ENCODE measurements around the gene OSBP2. TPM values are rescaled to one million over a fixed set of nuclear protein-coding genes. Genes with fewer than 3 reads are reported as not detected.

OSBP2 gene
- total RNA-seq, 1 donor from 2014 or later: 15.1 TPM

DNA sequence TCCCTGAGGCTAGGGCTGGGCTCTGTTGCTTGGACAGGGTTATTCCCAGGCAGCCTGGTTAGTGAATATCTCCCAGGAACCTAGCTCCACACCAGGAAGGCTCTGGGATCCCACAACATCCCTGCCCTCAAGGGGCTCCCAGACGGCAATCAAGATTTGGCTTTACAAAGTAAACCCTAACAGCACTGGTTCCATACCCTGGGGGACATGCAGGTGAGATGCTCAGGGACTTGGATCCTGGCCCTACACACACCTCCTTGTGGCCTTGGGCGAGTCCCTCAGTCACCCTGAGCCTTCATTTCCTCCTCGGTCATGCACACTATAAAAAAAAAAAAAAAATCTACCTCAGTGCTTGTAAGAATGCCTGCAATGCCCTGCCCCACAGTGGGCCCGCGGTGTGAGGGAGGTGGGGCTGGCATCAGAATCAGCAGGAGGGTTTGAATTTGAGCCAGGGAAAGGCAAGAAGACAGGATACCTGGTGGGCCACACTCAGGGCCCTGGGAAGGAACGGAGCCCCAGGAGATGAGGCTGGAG lies 187.6 kb downstream of the OSBP2 start:
- intact Hi-C loops (cut with DNase I): no loop called here
- DNase-seq: peak; percentile 17
- ATAC-seq (ENCODE audit: poor library complexity): no peak

DNA sequence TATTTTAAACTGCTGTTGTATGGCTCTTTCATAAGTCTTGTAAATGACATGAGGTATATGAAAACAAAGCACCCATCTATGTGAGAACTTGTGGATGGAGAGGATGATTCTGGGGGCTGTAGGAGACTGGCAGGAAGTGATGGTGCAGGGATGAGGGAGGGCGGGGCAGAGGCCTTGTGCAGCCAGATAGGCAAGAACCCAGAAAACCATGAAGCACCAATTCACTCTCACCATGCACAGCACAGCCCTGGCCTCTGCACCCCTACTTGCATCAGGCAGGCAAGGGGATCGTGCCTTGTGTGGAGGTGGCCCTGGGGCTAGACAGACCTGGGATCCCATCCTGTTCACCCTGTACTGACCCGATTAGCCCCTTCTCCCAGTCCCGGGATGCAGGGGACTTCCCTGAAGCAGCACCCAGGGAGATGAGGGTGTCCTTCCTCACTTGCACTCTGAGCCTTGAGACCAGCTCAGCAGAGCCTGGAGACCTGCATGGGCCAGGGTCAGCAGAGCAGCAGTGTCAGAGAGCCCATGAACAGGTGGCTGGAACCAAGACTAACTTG lies 188.4 kb downstream of the OSBP2 start:
- DNase-seq: peak; percentile 26
- no peak for ATAC-seq (ENCODE audit: poor library complexity)
- intact Hi-C loops (cut with DNase I): no loop called here

DNA sequence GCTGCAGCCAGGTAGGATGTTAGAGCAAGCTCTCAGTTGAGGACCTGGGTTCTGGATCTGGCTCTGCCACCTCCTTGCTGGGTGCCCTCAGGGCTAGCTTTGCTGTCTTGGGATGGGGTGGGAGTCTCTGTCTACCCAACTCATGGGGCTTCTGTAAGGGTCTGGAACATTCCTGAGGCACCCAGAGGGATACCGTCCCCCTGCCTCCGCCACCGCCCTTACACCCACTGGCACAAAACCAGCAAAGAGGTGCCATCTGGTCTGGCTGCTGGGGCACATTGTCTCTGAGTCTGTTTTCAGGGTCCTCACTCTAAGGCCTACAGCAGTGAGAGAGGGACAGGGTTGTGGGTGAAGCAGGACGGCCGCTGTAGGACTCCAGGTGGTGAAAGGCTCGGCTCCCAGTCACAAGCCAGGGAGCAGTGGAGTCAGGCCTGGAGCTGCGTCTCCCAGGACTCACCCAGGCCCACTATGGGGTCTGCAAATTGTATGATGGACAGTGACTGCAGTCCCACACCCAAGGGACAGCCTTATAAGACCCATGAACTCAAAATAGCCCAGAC lies 189.0 kb downstream of the OSBP2 start:
- ATAC-seq (ENCODE audit: poor library complexity) (no peak), DNase-seq (peak; percentile 22)

DNA sequence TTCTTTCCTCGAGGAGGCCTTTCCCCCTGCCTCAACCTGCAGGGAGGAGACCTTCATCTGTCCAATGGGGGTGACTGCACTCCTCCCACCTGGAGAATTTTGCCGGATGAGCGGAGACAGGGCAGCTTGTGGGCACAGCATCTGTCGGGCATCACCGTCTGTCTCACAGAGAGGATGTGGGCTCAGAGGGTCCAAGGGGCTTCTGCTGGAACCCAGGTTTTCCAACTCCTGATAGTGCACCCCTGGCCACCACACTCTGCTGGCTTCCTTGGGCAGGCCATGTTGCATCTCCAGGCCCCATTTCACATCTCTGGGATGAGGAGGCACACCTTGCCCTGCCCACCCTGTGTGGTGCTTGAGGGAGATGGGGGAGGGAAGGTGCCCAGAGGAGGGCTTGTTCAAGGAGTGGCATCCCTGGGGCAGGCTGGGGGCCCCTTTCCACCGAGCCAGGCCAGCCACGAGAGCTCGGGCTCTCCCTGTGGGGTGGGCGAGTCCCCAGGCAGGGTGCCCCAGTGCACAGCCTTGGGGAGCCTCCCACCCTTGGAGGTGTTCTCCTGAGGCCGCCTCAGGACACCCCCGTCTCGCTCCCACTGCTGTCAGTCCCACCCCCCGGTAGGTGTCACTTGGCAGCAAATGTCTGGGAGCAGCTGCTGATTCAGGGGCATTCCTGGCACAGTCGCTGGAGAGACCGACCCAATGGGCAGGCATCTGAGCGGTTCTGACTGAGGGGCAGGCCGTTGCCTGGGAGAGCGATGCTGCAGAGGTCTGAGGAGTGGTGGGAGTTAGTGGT lies 189.7 kb downstream of the OSBP2 start:
- ATAC-seq (ENCODE audit: poor library complexity): no peak
- peak; percentile 22 for DNase-seq
- intact Hi-C loops (cut with DNase I): no loop called here

More for the DNA sequence above, 189.0 kb downstream of the OSBP2 start:
- intact Hi-C loops (cut with DNase I): no loop called here

DNA sequence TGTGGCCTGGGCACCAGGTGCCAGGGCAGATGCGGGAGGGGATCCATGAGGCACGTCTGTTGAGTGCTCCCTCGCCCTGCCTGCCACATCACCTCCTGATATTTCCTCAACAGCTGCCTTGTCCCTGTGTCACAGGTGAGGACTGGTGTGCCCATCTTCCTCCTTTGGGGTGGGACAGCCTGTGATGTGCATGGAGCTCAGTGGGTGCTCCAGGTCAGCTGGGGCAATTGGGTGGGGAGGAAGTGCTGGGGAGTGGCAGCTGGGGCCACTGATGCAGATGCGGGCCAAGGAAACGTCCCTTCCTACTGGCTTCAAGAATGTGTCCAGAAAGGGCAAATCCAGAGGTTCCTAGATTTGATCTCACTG lies 190.3 kb downstream of the OSBP2 start:
- intact Hi-C loops (cut with DNase I): no loop called here
- DNase-seq: no peak
- no peak for ATAC-seq (ENCODE audit: poor library complexity)

DNA sequence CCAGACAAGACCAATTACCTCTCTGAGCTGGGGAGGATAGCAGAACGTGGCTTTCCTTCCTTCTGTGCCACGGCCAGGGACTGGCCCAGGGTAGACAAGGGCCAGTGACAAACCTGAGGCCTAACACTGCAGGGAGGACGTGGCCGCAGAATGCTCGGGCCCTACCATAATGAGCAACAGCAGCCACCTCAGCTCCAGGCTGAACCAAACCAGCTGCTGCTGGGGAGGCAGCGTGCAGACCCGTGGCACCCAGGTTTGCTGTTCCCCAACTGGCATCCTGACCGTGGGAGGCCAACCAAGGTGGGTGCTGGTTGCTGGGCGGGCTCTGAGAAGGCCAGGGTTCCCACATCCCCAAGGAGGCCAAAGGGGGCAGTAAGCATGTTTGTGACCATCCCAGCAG lies 190.9 kb downstream of the OSBP2 start:
- intact Hi-C loops (cut with DNase I): no loop called here
- peak; percentile 17 for DNase-seq
- no peak for ATAC-seq (ENCODE audit: poor library complexity)

DNA sequence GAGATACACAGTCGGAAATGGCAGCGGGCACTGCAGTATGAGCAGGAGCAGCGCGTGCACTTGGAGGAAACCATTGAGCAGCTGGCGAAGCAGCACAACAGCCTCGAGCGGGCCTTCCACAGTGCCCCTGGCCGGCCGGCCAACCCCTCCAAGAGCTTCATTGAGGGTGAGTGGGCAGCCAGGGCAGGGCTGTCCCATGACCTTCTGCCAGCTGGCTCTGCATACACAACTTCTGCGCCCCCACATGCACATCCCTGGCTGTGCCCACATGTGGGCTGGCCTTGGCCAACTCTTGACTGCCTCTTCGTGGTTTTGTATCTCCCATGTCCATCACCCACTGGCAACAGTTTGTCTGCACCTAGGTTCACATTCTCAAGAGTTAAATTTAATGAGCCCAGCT lies 192.8 kb downstream of the OSBP2 start:
- intact Hi-C loops (cut with DNase I): no loop called here
- no peak for ATAC-seq (ENCODE audit: poor library complexity)
- no peak for DNase-seq

DNA sequence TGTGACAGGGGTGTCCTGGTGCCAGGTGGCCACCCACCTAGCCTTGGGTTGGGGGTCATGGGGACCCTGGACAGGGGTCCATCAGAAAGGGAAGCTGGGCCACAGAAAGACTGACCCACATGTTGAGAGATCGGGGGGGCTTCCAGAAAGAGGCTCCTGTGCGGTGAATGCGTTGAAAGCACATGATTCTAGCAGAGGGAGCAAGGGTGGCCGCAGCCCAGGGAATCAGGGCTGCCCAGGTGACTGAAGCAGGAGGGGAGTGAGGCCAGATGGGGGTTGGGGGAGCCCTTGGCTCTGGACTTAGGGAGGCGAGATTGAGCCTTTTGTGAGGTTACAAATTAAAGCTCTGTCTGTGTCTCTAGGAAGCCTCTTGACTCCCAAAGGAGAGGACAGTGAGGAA lies 193.2 kb downstream of the OSBP2 start:
- DNase-seq: no peak
- intact Hi-C loops (cut with DNase I): no loop called here

DNA sequence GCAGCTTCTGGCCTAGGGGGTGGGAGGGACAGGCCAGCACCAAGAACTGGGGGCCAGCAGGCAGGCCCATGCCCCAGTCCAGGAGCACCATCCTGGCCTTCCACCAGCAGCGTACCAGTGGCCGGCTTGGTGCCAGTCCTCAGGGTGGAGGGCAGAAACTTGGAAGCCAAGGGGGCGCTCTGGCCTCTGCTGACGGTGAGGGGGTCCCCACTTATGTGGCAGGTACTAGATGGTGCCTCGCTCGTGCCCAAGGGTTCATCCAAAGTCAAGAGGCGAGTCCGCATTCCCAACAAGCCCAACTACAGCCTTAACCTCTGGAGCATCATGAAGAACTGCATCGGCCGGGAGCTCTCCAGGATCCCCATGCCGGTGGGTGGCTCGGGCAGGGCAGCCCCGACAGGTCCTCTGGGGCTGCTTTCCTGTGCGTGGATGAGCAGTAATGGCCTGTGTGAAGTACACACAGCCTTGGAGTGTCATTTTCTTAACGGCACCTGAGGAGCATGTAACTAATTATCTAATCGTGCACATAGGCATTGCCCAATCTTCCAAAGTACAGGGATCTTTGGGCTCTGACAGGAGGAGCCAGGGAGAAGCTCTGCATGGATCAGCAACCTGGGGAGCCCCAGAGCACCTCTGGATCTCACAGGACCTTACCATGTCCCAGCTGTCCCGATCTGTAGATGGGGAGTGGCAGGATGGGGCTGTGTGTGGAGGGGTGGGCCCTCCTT lies 194.8 kb downstream of the OSBP2 start:
- ATAC-seq (ENCODE audit: poor library complexity) (no peak), DNase-seq (peak; percentile 28)
- intact Hi-C loops (cut with DNase I): no loop called here

More for the DNA sequence above, 193.2 kb downstream of the OSBP2 start:
- ATAC-seq (ENCODE audit: poor library complexity): no peak

DNA sequence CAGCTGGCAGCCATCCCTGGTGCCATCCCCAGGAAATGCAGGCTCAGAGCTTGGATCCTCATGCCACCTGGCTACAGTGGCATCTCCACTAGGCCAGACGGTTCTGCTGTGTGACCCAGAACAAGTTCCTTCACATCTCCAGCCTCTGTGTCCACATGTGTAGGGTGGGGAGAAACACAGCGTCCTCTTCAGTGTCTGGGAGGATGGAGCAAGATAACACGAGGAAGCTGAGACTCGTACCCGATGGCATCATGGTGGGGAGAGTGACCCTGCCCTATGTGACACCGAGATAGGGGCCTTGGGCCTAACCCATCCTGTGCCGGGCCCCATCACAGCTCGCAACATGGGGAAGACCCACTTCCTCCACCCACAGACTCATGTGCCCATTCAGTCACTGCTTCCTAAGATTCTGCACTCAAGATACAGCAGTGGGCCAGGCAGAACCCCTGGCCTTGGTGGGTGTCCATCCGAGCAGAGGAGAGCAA lies 195.4 kb downstream of the OSBP2 start:
- intact Hi-C loops (cut with DNase I): no loop called here
- DNase-seq: peak; percentile 4
- ATAC-seq (ENCODE audit: poor library complexity): no peak

DNA sequence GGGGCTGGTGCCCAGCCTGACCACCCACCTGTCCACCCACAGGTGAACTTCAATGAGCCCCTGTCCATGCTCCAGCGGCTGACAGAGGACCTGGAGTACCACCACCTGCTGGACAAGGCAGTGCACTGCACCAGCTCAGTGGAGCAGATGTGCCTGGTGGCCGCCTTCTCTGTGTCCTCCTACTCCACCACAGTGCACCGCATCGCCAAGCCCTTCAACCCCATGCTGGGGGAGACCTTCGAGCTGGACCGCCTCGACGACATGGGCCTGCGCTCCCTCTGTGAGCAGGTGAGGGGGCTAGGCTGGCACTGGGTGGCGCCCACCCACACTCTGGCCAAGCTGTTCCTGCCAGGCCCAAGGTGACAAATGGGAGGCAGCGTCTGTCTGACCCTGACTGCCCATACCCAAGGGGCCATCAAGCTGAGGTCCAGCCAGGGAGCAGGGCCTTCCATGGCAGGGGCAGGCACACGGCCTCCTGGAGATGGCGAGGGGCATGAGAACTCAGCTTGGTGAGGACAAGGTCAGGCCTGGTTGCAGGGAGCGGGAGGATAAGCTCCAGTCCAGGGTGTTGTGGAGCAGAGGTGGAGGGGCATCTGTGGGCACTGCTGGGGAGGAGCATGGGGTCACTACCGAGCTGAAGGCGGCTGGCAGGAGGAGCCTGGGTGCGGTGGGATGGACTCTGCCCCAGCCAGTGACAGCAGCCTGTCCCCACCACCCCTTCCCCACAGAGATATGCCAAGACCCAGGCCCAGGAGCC lies 196.2 kb downstream of the OSBP2 start:
- intact Hi-C loops (cut with DNase I): no loop called here
- DNase-seq: peak; percentile 44
- ATAC-seq (ENCODE audit: poor library complexity): peak; percentile 58

DNA sequence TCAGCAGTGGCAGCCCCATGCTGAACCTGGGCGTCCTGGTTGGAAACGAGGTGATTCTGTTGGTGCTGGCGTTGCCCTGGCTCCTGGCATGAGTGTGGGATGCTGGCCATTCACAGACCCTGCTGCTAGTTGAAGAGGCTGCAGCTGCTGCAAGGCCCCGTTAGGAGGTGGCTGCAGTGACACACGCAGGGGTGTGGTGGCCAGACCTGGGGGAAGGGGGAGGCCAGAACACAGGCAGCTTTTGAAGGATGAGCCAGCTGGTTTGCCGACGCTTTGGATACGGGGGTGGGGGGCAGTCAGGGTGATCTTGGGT lies 196.7 kb downstream of the OSBP2 start:
- DNase-seq (no peak), ATAC-seq (ENCODE audit: poor library complexity) (no peak)
- intact Hi-C loops (cut with DNase I): no loop called here

DNA sequence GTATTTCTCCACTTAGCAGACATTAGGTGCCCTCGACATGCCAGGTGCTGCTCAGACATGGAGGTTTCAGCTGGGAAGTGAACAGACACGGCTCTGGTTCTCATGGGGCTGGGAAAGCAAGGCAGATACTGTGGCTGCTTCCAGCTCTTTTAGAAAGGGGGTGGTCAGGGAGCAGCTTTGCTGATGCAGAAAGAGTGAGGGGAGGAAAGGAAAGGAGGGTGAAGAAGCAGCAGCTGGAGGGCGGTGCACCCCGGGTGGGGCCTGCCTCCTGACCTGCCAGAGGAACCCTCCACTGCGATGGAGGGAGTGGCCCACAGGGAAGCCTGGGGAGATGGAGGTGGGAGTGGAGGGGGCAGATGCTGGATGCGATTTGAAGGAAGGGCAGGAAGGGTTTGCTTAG lies 197.1 kb downstream of the OSBP2 start:
- no peak for DNase-seq
- ATAC-seq (ENCODE audit: poor library complexity): no peak
- intact Hi-C loops (cut with DNase I): no loop called here

DNA sequence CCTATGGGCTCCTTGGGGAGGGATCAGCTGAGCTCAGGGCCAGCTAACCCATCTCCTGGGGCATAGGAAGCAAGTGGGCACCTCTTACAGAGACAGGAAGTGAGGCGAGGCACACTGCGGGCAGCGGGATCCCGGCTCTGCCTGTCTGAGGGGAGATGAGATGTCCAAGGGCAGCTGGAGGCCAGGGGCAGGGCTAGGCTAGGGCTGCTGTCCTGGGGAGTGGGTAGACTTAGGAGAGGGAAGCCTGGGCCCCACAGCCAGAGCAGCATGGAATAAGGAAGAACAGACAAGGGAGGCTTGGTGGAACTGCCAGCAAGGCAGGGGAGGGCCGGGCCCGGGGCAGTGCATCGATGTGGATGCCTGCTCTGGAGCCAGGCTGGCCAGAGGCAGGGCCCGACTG lies 197.6 kb downstream of the OSBP2 start:
- ATAC-seq (ENCODE audit: poor library complexity): no peak
- intact Hi-C loops (cut with DNase I): no loop called here
- DNase-seq: no peak

DNA sequence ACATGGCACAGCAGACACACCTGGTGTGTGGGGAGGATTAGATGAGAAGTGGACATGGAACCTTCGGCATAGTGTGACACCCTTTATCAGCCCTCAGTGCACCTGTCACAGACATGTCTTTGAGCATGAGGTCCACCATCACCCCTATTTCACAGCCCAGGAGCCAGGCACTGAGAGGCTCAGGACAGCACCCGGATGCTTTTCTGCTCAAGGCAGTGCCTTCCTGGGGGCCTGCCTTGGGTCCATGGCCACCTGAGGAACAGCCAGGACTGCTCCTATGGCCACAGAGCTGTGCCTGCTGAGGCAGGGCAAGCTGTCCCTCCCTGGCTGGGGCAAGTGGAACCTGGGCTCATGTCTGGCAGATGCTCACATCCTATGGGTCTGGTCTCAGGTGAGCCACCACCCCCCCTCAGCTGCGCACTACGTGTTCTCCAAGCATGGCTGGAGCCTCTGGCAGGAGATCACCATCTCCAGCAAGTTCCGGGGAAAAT lies 198.1 kb downstream of the OSBP2 start:
- DNase-seq (no peak), ATAC-seq (ENCODE audit: poor library complexity) (no peak)
- intact Hi-C loops (cut with DNase I): no loop called here

DNA sequence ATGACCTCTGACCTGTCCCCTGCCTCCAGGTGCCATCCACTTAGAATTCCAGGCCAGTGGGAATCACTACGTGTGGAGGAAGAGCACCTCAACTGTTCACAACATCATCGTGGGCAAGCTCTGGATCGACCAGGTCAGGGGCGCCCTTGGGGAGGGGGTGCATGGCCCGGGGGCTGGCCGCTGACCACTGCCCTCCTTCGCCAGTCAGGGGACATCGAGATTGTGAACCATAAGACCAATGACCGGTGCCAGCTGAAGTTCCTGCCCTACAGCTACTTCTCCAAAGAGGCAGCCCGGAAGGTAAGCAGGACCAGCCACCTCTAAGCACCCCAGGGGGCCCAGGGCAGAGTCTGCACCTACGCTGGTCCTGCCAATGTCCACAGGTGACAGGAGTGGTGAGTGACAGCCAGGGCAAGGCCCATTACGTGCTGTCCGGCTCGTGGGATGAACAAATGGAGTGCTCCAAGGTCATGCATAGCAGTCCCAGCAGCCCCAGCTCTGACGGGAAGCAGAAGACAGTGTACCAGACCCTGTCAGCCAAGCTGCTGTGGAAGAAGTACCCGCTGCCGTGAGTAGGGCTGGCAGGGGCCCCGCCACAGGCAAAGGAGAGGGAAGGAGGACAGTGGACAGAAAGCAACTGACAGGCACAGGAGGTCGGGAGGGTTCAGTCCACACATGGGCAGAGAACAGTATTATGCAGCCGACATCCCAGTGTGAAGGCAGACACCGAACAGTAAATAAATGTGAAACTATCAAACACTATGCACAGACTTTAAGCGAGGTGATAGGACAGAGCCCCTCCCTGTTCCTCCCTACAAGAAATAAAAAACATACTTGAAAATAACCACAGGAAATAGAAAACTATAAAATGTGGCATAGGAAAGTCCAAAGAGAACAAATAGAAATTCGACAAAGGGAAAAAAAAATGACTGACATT lies 199.0 kb downstream of the OSBP2 start:
- intact Hi-C loops (cut with DNase I): no loop called here
- DNase-seq (no peak), ATAC-seq (ENCODE audit: poor library complexity) (no peak)

DNA sequence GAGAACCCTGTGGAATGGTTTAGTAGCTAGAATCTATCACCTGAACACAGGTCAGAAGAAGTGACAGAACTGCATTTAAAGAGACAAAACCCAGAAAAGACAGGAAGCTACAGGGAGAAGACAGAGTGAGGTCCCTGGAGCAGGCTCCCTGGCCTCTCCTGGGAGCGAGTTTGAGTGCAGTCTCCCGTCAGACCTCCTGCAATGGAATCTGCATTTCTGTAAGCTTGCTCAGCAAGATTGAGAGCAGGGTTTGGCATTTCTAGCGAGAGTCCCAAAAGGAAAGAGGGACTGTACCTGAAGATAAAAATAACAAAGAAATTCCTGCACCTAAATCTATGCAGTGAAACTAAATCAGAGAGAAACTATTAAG lies 199.7 kb downstream of the OSBP2 start:
- ATAC-seq (ENCODE audit: poor library complexity): no peak

More for the DNA sequence above, 199.7 kb downstream of the OSBP2 start:
- intact Hi-C loops (cut with DNase I): no loop called here
- DNase-seq: no peak

Measured in Right ventricle myocardium superior (tissue), 1 donor.